Lower leg skin (tissue), 3 donors: ENCODE results near the gene PIGV.

Experiments used
- POLR2A ChIP-seq, 2 donors: fragments of 450-650 bp; IDR thresholded peaks; one replicate each; pipeline ENCODE4 v1.6.1; 2016 to 2017; ENCODE audit warnings: antibody characterized with exemption in 2 of 2, mild to moderate bottlenecking in 1 of 2, moderate library complexity in 1 of 2
- TF ChIP-seq, protein P1 (sequence below), 3 donors: fragments of 450-650 bp; IDR thresholded peaks; one replicate each; pipeline ENCODE4 v1.5.1; 2016; ENCODE audit warnings: antibody characterized with exemption in 3 of 3, mild to moderate bottlenecking in 3 of 3, moderate library complexity in 2 of 3

DNA sequence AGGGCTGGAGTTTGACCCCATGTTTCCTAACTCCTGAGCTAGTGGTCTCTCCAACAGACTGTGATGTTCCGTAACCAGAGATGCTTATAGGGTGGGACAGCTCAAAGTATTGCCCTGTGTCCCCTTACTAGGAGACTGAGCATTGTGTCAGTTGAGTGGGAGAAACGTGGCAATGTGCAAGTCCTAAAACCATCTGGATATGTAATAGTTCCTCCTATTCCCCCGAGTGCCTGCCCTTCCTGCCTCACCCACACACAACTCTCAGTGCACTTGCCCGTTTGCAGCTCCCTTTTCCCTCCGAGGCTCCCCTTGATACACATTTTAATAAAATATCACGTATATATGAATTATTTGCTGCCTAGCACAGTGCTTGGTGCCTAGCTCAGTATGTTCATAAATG lies 3.4 kb downstream of the PIGV start:
- TF ChIP-seq, protein P1, sequence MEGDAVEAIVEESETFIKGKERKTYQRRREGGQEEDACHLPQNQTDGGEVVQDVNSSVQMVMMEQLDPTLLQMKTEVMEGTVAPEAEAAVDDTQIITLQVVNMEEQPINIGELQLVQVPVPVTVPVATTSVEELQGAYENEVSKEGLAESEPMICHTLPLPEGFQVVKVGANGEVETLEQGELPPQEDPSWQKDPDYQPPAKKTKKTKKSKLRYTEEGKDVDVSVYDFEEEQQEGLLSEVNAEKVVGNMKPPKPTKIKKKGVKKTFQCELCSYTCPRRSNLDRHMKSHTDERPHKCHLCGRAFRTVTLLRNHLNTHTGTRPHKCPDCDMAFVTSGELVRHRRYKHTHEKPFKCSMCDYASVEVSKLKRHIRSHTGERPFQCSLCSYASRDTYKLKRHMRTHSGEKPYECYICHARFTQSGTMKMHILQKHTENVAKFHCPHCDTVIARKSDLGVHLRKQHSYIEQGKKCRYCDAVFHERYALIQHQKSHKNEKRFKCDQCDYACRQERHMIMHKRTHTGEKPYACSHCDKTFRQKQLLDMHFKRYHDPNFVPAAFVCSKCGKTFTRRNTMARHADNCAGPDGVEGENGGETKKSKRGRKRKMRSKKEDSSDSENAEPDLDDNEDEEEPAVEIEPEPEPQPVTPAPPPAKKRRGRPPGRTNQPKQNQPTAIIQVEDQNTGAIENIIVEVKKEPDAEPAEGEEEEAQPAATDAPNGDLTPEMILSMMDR (IDR thresholded peaks at IDR 0.05): no peak
- TF ChIP-seq POLR2A (IDR thresholded peaks at IDR 0.05): no peak
